NB4 (cell line): ENCODE results near the gene MYO15B.

Experiments used
- CTCF ChIP-seq: IDR thresholded peaks from one replicate; pipeline ENCODE4 v1.5.1; 2012; ENCODE audit warnings: low read depth, low read length
- MAX ChIP-seq: IDR thresholded peaks from 2 replicates; pipeline ENCODE4 v1.6.1; 2011; ENCODE audit warnings: low read depth, low read length
- MYC ChIP-seq: IDR thresholded peaks from 2 replicates; pipeline ENCODE4 v1.6.1; 2011; ENCODE audit warnings: low read depth, low read length
- POLR2A ChIP-seq: IDR thresholded peaks from 2 replicates; pipeline ENCODE4 v1.6.1; 2011; ENCODE audit warnings: mild to moderate bottlenecking; ENCODE audit not compliant: insufficient read length; ENCODE audit errors: extremely low read depth

- TF ChIP-seq CTCF (no peak), POLR2A (no peak), MAX (no peak), MYC (no peak)
Observed at GRCh38 chr17:75605790-75606189, 18.2 kb downstream of the MYO15B start.
